Measurements from ENCODE around the gene HHAT. TPM values are rescaled to one million over a fixed set of nuclear protein-coding genes. Genes with fewer than 3 reads are reported as not detected.

Gene HHAT
- total and polyA plus RNA-seq, 9 of the 15 experiments (the other 6 are each of a cell fraction or from before 2014, with no cell fraction given), result 0.07 to 0.16 (median 0.13) TPM; not detected in 1

DNA sequence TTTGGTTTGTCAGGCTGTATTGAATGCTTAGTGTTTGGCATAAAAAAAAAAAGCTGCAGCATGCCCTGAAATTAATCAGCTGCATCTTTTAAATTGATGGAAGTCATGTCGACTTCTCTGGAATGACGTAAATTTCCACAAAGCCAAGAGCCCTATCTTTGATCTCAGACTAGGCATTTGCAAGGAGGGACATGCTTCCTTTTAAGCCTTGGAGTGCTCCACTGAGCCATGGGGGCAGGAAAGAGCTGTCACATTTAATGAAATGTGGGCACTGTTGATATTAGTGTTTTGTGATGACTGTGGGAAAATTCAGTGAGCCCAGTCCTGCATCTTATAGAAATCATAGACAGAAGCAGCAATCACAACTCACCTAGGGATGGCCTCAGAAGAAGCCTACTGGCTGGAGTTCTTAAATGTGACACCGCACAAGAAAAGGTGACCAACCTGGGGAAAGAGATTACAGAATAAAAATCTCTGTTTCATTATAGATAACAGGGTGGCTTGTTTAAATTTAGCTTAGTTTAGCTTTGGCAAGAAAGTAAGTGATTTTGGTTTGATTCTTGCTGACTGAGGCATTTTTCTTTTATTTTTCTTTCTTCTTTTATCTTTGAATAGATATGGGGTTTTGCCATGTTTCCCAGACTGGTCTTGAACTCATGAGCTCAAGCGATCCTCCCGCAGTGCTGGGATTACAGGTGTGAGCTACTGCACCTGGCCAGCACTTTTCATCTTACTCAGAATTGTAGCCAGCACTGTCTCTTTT, 188.2 kb downstream of the HHAT start:
- ChIA-PET CTCF (ENCODE audit: low intra/inter-chr PET ratio) (no interaction called here), POLR2A (no interaction called here)
- H3K9me3 ChIP-seq (replicated peaks; ENCODE audit: control insufficient read depth, insufficient read depth, low read depth, low read length), result no peaks in the 10 kb centered on the region
- BruUV-seq (replicated peaks), result no TSS peak
- H4K20me1 ChIP-seq (replicated peaks; ENCODE audit: control insufficient read depth, insufficient read depth, low read length), result no peaks in the 10 kb centered on the region
- no peak overlapping the region for H3K9ac ChIP-seq (ENCODE audit: insufficient read depth in 1 of 2, low read depth in 2 of 2, low read length in 2 of 2)
- no peaks in the 10 kb centered on the region for H3K9me1 ChIP-seq (ENCODE audit: control insufficient read depth, insufficient read depth, low read length)
- no peaks in the 10 kb centered on the region for H3K79me2 ChIP-seq (ENCODE audit: control insufficient read depth, insufficient read depth, low read length)
- no peak overlapping the region for H3K27ac ChIP-seq (ENCODE audit: extremely low read depth, low read depth, low read length)
- FAIRE-seq (no peak), ATAC-seq (no peak), DNase-seq (ENCODE audit: extremely low read depth in 1 of 4, low spot score in 3 of 4) (no peak)
- intact Hi-C loops (cut with micrococcal nuclease) (no loop called here), in situ Hi-C loops (cut with MboI) (no loop called here)
- WGBS (ENCODE audit: insufficient coverage, low coverage, missing lambda C conversion rate), result under 1% methylated on average over 5 of the region's 5 CpGs
- peak; percentile 57; the same call in 1 of the 2 replicates for TF ChIP-seq MAFK (IDR thresholded peaks at IDR 0.05; ENCODE audit: low read length)
- peak; percentile 68 for TF ChIP-seq ZNF316 (IDR thresholded peaks at IDR 0.05)
- no peak for TF ChIP-seq ZNF436 (CRISPR knock-in tag; IDR thresholded peaks at IDR 0.05)
- TF ChIP-seq NUFIP1 (IDR thresholded peaks at IDR 0.05; ENCODE audit: partially characterized antibody), result no peak
- TF ChIP-seq C11orf30 (IDR thresholded peaks at IDR 0.05; ENCODE audit: low read depth), result peak; percentile 56; the same call in 1 of the 2 replicates
- TF ChIP-seq, protein P1, sequence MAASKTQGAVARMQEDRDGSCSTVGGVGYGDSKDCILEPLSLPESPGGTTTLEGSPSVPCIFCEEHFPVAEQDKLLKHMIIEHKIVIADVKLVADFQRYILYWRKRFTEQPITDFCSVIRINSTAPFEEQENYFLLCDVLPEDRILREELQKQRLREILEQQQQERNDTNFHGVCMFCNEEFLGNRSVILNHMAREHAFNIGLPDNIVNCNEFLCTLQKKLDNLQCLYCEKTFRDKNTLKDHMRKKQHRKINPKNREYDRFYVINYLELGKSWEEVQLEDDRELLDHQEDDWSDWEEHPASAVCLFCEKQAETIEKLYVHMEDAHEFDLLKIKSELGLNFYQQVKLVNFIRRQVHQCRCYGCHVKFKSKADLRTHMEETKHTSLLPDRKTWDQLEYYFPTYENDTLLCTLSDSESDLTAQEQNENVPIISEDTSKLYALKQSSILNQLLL (CRISPR knock-in tag; IDR thresholded peaks at IDR 0.05; ENCODE audit: borderline replicate concordance), result no peak
- TF ChIP-seq MAFF (IDR thresholded peaks at IDR 0.05; ENCODE audit: low read length), result 0 out of 2 replicates have a peak, but pooled peaks have one; percentile 24
- peak; percentile 60 for TF ChIP-seq MAFG (tag; conservative IDR thresholded peaks at IDR 0.05)
- no peak for TF ChIP-seq CREBBP (IDR thresholded peaks at IDR 0.05; ENCODE audit: low read depth, low read length)
- TF ChIP-seq, protein P2, sequence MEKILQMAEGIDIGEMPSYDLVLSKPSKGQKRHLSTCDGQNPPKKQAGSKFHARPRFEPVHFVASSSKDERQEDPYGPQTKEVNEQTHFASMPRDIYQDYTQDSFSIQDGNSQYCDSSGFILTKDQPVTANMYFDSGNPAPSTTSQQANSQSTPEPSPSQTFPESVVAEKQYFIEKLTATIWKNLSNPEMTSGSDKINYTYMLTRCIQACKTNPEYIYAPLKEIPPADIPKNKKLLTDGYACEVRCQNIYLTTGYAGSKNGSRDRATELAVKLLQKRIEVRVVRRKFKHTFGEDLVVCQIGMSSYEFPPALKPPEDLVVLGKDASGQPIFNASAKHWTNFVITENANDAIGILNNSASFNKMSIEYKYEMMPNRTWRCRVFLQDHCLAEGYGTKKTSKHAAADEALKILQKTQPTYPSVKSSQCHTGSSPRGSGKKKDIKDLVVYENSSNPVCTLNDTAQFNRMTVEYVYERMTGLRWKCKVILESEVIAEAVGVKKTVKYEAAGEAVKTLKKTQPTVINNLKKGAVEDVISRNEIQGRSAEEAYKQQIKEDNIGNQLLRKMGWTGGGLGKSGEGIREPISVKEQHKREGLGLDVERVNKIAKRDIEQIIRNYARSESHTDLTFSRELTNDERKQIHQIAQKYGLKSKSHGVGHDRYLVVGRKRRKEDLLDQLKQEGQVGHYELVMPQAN (IDR thresholded peaks at IDR 0.05; ENCODE audit: borderline replicate concordance), result no peak
- TF ChIP-seq ZNF586 (CRISPR knock-in tag; conservative IDR thresholded peaks at IDR 0.05), result no peak
- peaks cover 0 to 10% of the 10 kb centered on the region in 2 experiments; a peak in 2 of 5 replicates for H3K27me3 ChIP-seq (ENCODE audit: control insufficient read depth in 2 of 2, insufficient read depth in 2 of 2, low read length in 2 of 2)
- no peaks in the 10 kb centered on the region for H3K4me1 ChIP-seq (replicated peaks in 1 of 2; ENCODE audit: control insufficient read depth in 2 of 2, insufficient read depth in 2 of 2, low read length in 2 of 2)
- H2AFZ ChIP-seq (ENCODE audit: low read depth, low read length), result no peak overlapping the region
- no peaks in the 10 kb centered on the region for H3K36me3 ChIP-seq (ENCODE audit: control insufficient read depth, insufficient read depth, low read length)
- H3K4me2 ChIP-seq (ENCODE audit: insufficient read depth, low read length), result no peak overlapping the region
- no peak overlapping the region for H3K4me3 ChIP-seq
